Spleen (tissue), 11 donors: ENCODE results near the gene EEIG2. TPM values are rescaled to one million over a fixed set of nuclear protein-coding genes. Genes with fewer than 3 reads are reported as not detected.

Experiments used
- DNase-seq: peaks from one replicate; pipeline ENCODE4 v3.0.0-alpha.2; 2020
- H3K27ac ChIP-seq, 8 donors: fragments of 200-600 bp; sonication (generic) in 7 of 8; 1 replicate in 4 of 8; 2 replicates in 4 of 8; pipeline versions ENCODE4 v1.5.0 to v1.8.0; 2016 to 2021; ENCODE audit warnings: inconsistent platforms in 4 of 8, mild to moderate bottlenecking in 4 of 8, moderate library complexity in 1 of 8
- H3K27me3 ChIP-seq, 7 donors: fragments of 200-600 bp; sonication (generic) in 6 of 7; replicated peaks in 1 of 7; 1 replicate in 4 of 7; 2 replicates in 3 of 7; pipeline versions ENCODE4 v1.5.0 to v1.8.0; 2016 to 2021; ENCODE audit warnings: inconsistent platforms in 3 of 7, mild to moderate bottlenecking in 1 of 7
- H3K36me3 ChIP-seq, 6 donors: fragments of 200-600 bp; sonication (generic) in 5 of 6; 1 replicate in 4 of 6; 2 replicates in 2 of 6; pipeline versions ENCODE4 v1.5.0 to v1.8.0; 2016 to 2021; ENCODE audit warnings: inconsistent platforms in 2 of 6
- H3K4me1 ChIP-seq, 6 donors: fragments of 200-600 bp; sonication (generic) in 5 of 6; 1 replicate in 3 of 6; 2 replicates in 3 of 6; pipeline versions ENCODE4 v1.5.0 to v1.8.0; 2016 to 2021; ENCODE audit warnings: inconsistent platforms in 3 of 6
- H3K4me3 ChIP-seq, 8 donors: fragments of 200-600 bp; sonication (generic) in 7 of 8; 1 replicate in 4 of 8; 2 replicates in 4 of 8; pipeline versions ENCODE4 v1.5.0 to v1.8.0; 2016 to 2021; ENCODE audit warnings: inconsistent platforms in 4 of 8, mild to moderate bottlenecking in 4 of 8, moderate library complexity in 2 of 8
- H3K9me3 ChIP-seq, 8 donors: fragments of 200-600 bp; sonication (generic) in 7 of 8; 1 replicate in 4 of 8; 2 replicates in 4 of 8; pipeline versions ENCODE4 v1.5.0 to v1.8.0; 2016 to 2021; ENCODE audit warnings: inconsistent platforms in 4 of 8
- POLR2A ChIP-seq, 3 donors: fragments of 450-650 bp; IDR thresholded peaks; one replicate each; pipeline ENCODE4 v1.5.1; 2017; ENCODE audit warnings: antibody characterized with exemption in 3 of 3, mild to moderate bottlenecking in 1 of 3
- POLR2AphosphoS5 ChIP-seq, 3 donors: sonication (generic); formaldehyde crosslinking; IDR thresholded peaks; one replicate each; pipeline ENCODE4 v1.5.1; 2017; ENCODE audit warnings: antibody characterized with exemption in 3 of 3
- WGBS, 5 donors: extraction: QIAGEN DNeasy Blood & Tissue Kit in 3 of 5; methylation state at CpG; one replicate each; pipeline versions ENCODE4 v1.1.5 to v1.1.7; 2013 to 2018; 5-methylcytosine and 5-hydroxymethylcytosine counted together
- intact Hi-C: fragments of 100-400 bp; cut with DNase I; formaldehyde crosslinking; loops from one replicate; pipeline ENCODE4 v1.15.0; 2023; ENCODE audit warnings: low total_unique reads
- polyA plus RNA-seq, 3 donors: library from polyadenylated mRNA; stranded (reverse); fragments of 200-250 nt; gene quantifications; one replicate each; pipeline ENCODE4 v1.2.1, GENCODE V29; 2013
- total RNA-seq, 7 donors: library from RNA; depleted of rRNA in 3 of 7; stranded (reverse); fragments of >200 nt in 3 of 7; fragmentation: NEBNext Ultra II Directional in 4 of 7; extraction: Animal tissue kit (Norgen Biotek cat#: 25700) in 4 of 7; gene quantifications; one replicate each; pipeline versions ENCODE4 v1.1.0 to v1.2.1, GENCODE V29; 2016 to 2021
- TF ChIP-seq, protein P1 (sequence below), 11 experiments: fragments of 200-600 bp in 7 of 11; fragments of 450-650 bp in 4 of 11; sonication (generic) in 4 of 11; IDR thresholded peaks in 8 of 11; conservative IDR thresholded peaks in 3 of 11; 1 replicate in 7 of 11; 2 replicates in 4 of 11; pipeline versions ENCODE4 v1.4.0 to v1.8.0; 2016 to 2021; ENCODE audit warnings: antibody characterized with exemption in 11 of 11, inconsistent platforms in 4 of 11, mild to moderate bottlenecking in 1 of 11
- donor health status: healthy with polysubstance abuse.
- donor health status: DM: no; HTN: no; CAD: no; lungs with moderate emphysema.
- donor health status: DM: no; HTN: no; CAD: no.
- donor health status: Bipolar disorder and iron deficiency.
- donor health status: healthy.
- donor health status: DM: no; HTN: no; CAD: no.
- donor health status: DM: yes; HTN: yes; CAD: no.

EEIG2 gene
- total and polyA plus RNA-seq, 10 donors = 3.3 to 21.1 (median 17.3) TPM

DNA sequence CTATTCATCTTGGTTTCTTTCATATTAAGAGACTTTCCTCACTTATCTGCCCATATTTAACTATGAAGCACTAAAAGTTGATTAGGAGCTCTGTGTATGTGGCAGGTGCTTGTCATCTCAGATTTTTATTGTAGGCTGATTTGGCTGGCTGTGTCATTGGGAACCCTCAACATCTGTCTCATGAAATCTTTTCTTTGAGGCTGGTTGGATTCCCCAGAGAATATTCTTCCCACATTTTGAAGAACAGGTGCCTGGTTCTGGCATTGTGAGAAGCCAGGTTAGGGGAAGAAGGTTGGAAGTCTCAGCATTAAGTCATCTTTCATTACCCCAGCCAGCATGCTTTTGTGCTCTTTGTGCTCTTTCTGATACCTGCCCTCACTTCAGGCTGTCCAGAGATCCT is 37.1 kb downstream of the EEIG2 start:
- H3K4me3 ChIP-seq = no peak overlapping the region
- no peaks in the 10 kb centered on the region for H3K9me3 ChIP-seq
- no peak overlapping the region for H3K27ac ChIP-seq
- H3K4me1 ChIP-seq = peaks cover 2 to 51% (median 14%) of the 10 kb centered on the region in 6 donors
- TF ChIP-seq, protein P1, sequence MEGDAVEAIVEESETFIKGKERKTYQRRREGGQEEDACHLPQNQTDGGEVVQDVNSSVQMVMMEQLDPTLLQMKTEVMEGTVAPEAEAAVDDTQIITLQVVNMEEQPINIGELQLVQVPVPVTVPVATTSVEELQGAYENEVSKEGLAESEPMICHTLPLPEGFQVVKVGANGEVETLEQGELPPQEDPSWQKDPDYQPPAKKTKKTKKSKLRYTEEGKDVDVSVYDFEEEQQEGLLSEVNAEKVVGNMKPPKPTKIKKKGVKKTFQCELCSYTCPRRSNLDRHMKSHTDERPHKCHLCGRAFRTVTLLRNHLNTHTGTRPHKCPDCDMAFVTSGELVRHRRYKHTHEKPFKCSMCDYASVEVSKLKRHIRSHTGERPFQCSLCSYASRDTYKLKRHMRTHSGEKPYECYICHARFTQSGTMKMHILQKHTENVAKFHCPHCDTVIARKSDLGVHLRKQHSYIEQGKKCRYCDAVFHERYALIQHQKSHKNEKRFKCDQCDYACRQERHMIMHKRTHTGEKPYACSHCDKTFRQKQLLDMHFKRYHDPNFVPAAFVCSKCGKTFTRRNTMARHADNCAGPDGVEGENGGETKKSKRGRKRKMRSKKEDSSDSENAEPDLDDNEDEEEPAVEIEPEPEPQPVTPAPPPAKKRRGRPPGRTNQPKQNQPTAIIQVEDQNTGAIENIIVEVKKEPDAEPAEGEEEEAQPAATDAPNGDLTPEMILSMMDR (IDR thresholded peaks at IDR 0.05 in 8 of 11, conservative IDR thresholded peaks at IDR 0.05 in 3 of 11) = no peak
- TF ChIP-seq POLR2AphosphoS5 (IDR thresholded peaks at IDR 0.05) = no peak
- TF ChIP-seq POLR2A (IDR thresholded peaks at IDR 0.05) = no peak
- H3K36me3 ChIP-seq = peaks cover 0 to 18% (median 1%) of the 10 kb centered on the region in 6 donors
- no peak for DNase-seq
- intact Hi-C loops = no loop called here
- no peaks in the 10 kb centered on the region for H3K27me3 ChIP-seq

DNA sequence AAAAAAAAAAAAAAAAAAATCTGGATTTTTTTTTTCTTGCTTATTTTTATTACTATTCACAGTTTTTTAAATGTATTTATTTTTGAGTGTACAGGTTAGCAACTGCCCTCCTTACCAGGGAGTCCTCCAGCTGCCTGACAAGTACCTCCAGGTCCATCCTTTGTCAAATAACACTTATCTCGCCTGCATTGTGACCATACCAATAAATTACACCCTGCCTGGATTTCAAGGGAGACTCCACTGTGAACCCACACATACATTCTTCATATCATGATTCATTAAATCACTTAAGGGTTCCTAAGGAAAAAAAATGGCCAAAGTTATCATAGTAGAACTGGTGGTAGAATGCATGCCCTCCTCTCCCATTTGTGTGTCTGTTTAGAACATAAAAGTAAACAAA is 38.4 kb downstream of the EEIG2 start:
- intact Hi-C loops = no loop called here
- TF ChIP-seq, protein P1 (IDR thresholded peaks at IDR 0.05 in 8 of 11, conservative IDR thresholded peaks at IDR 0.05 in 3 of 11) = no peak
- TF ChIP-seq POLR2A (IDR thresholded peaks at IDR 0.05) (no peak), POLR2AphosphoS5 (IDR thresholded peaks at IDR 0.05) (no peak)
- H3K4me3 ChIP-seq = no peak overlapping the region
- no peak for DNase-seq
- peaks cover 0 to 38% (median 5%) of the 10 kb centered on the region in 6 donors for H3K4me1 ChIP-seq
- H3K27ac ChIP-seq = no peak overlapping the region
- H3K36me3 ChIP-seq = peaks cover 0 to 31% (median 7%) of the 10 kb centered on the region in 6 donors
- 94 to 100% (median 100%) methylated on average over 1 of the region's 1 CpG for WGBS, 5 donors
- H3K9me3 ChIP-seq = no peaks in the 10 kb centered on the region
- no peaks in the 10 kb centered on the region for H3K27me3 ChIP-seq

DNA sequence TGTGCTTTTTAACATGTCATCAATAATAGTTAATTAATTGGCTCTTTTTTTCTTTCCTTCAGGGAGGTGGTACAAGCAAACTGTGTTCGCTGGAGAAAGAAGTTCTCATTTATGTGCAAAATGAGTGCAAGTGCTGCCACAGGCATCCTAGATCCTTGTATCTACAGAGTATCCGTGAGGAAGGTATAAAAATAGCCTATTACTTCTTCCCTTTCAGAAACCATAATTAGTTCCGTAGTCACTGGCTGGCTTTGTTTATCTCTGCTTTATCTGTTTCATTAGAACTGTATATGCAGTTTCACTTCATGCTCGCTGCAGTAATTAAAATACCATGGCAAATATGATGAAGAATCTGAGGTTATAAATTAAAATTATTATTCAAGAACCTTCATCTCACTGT is 40.6 kb downstream of the EEIG2 start:
- intact Hi-C loops = no loop called here
- no peaks in the 10 kb centered on the region for H3K27me3 ChIP-seq
- no peak overlapping the region for H3K27ac ChIP-seq
- TF ChIP-seq POLR2AphosphoS5 (IDR thresholded peaks at IDR 0.05) (no peak), POLR2A (IDR thresholded peaks at IDR 0.05) (no peak)
- TF ChIP-seq, protein P1 (IDR thresholded peaks at IDR 0.05 in 8 of 11, conservative IDR thresholded peaks at IDR 0.05 in 3 of 11) = no peak
- H3K4me3 ChIP-seq = peak overlapping the region in 2 of 8 donors; percentile 12 to 24
- H3K4me1 ChIP-seq = peaks cover 0 to 26% (median 5%) of the 10 kb centered on the region in 6 donors
- no peak for DNase-seq
- 69 to 83% (median 73%) methylated on average over 4 of the region's 4 CpGs for WGBS, 5 donors
- no peaks in the 10 kb centered on the region for H3K9me3 ChIP-seq
- H3K36me3 ChIP-seq = peaks cover 0 to 46% (median 7%) of the 10 kb centered on the region in 6 donors

DNA sequence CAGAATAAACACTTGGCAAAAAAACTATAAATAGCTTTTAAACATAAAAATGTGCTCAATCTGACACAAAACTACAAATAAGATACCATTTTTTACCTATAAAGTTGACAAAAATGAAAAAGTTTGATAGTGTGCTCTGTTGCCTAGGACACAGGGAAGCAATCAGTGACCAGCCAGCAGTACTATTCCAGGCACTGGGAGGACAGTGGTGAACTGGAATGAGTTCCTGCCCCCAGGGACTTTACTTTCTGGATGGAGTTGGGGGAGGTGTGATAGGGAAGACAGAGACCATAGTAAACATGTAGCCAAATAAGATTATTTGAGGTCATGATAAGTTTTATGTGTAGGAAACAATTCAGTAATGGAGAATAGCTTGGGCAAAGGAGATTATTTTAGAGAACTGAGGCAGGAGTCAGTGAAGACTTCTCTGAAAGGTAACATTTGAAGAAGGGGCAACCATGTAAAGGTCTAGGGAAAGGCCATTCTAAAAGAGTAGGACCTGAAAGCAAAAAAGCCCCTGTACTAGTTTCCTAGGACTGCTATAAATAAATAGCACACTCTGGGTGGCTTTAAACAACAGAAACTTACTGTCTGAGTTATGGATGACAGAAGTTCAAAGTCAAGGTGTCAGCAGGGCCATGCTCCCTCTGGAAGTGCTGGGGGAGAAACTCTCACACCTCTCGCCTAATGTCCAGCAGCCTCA is 42.0 kb downstream of the EEIG2 start:
- no peak overlapping the region for H3K4me3 ChIP-seq
- no peaks in the 10 kb centered on the region for H3K9me3 ChIP-seq
- intact Hi-C loops = no loop called here
- H3K27ac ChIP-seq = no peak overlapping the region
- H3K27me3 ChIP-seq = no peaks in the 10 kb centered on the region
- 88 to 100% (median 100%) methylated on average over 1 of the region's 1 CpG for WGBS, 5 donors
- H3K36me3 ChIP-seq = peaks cover 0 to 59% (median 7%) of the 10 kb centered on the region in 6 donors
- no peak for DNase-seq
- TF ChIP-seq POLR2AphosphoS5 (IDR thresholded peaks at IDR 0.05) (no peak), POLR2A (IDR thresholded peaks at IDR 0.05) (no peak)
- TF ChIP-seq, protein P1 (IDR thresholded peaks at IDR 0.05 in 8 of 11, conservative IDR thresholded peaks at IDR 0.05 in 3 of 11) = no peak
- peaks cover 0 to 18% (median 0%) of the 10 kb centered on the region in 6 donors for H3K4me1 ChIP-seq
